Measurements from ENCODE around the gene DAAM1.

DNA sequence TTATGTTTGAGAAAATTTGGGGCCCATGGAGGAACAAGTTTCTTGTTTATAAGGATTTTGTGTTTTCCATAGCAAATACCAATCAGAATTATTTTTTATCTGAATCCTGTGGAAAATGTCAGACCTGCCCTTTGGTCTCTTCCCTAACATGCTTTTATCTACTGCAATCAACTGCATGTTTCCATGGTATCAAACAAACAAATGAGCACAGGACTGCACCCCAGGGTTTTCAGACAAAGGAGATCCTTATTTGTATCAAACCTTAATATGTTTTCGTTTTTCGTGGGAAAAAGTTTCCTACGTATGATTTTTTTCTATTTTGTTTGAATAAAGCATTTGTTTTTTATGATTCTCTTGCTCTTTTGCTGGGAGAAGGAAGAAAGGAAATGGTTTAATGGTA, 185.6 kb downstream of the DAAM1 start:
- TF ChIP-seq POLR2AphosphoS5 (IDR thresholded peaks at IDR 0.05) (no peak), POLR2A (IDR thresholded peaks at IDR 0.05) (no peak), CTCF (IDR thresholded peaks at IDR 0.05) (no peak)

Data from breast epithelium (tissue), 3 donors.